Panc1 (cell line): ENCODE results near the gene AAK1. TPM values are rescaled to one million over a fixed set of nuclear protein-coding genes. Genes with fewer than 3 reads are reported as not detected.
"Not testable (repeated sequence)": the region's sequence is repeated elsewhere in the genome, so short reads cannot be mapped to it uniquely, and the experiment has no call there.

ENCODE experiments used
- ATAC-seq: fragments of 200-7000 bp; cut with Tn5 transposase; 2 replicates; pipeline ENCODE4 v1.9.1; 2020; ENCODE audit warnings: mild to moderate bottlenecking, moderate library complexity
- BruUV-seq: library from RNA; stranded (reverse); fragments of 400-500 nt; replicated peaks from 2 replicates; lab custom pipeline; 2021; lab: Mats Ljungman, UMichigan
- CTCF ChIA-PET: fragments of 300-600 bp; sonication (Branson Sonifier 250); formaldehyde crosslinking; loops from one replicate; lab custom pipeline; 2022; ENCODE audit warnings: antibody characterized with exemption; lab: Charles Lee
- POLR2A ChIA-PET: fragments of 300-600 bp; sonication (Branson Sonifier 250); formaldehyde crosslinking; loops from one replicate; lab custom pipeline; 2022; ENCODE audit warnings: antibody characterized with exemption; lab: Charles Lee
- DNase-seq: peaks from one replicate; pipeline ENCODE4 v3.0.0-alpha.2; 2010; ENCODE audit warnings: low read depth, low spot score
- H3K27ac ChIP-seq: 2 replicates; pipeline ENCODE4 v1.5.1; 2011; ENCODE audit warnings: mild to moderate bottlenecking, low read length, inconsistent platforms
- H3K27me3 ChIP-seq: fragments of 200-500 bp; sonication (Bioruptor generic); 2 replicates; pipeline ENCODE4 v1.6.0; 2014; ENCODE audit warnings: low read length, inconsistent platforms; ENCODE audit not compliant: control insufficient read depth, insufficient read depth
- H3K36me3 ChIP-seq: fragments of 200-500 bp; sonication (Bioruptor generic); 2 replicates; pipeline ENCODE4 v1.5.1; 2014; ENCODE audit warnings: inconsistent platforms, mild to moderate bottlenecking, low read length, moderate library complexity; ENCODE audit not compliant: control insufficient read depth, insufficient read depth
- H3K4me1 ChIP-seq: 2 replicates; pipeline ENCODE4 v1.5.1; 2011; ENCODE audit warnings: inconsistent platforms, mild to moderate bottlenecking, low read length, moderate library complexity; ENCODE audit not compliant: control insufficient read depth, insufficient read depth
- H3K4me3 ChIP-seq, 2 experiments: 2 replicates each; pipeline ENCODE4 v1.5.1; 2011 to 2012; ENCODE audit warnings: low read depth in 2 of 2, low read length in 2 of 2, mild to moderate bottlenecking in 2 of 2, inconsistent platforms in 1 of 2, moderate library complexity in 1 of 2
- H3K9me3 ChIP-seq: fragments of 200-500 bp; sonication (Bioruptor generic); 2 replicates; pipeline ENCODE4 v1.5.1; 2014; ENCODE audit warnings: low read depth, mild to moderate bottlenecking, inconsistent platforms, low read length, moderate library complexity; ENCODE audit not compliant: control insufficient read depth, insufficient read depth
- CTCF ChIP-seq: fragments of 450-650 bp; IDR thresholded peaks from 2 replicates; pipeline ENCODE4 v1.5.1; 2017; ENCODE audit warnings: mild to moderate bottlenecking
- POLR2AphosphoS5 ChIP-seq: IDR thresholded peaks from 2 replicates; pipeline ENCODE4 v1.6.1; 2012; ENCODE audit warnings: mild to moderate bottlenecking, low read depth, low read length, moderate library complexity
- REST ChIP-seq, 2 experiments: IDR thresholded peaks; 2 replicates each; pipeline ENCODE4 v1.6.1; 2011 to 2012; ENCODE audit warnings: low read depth in 2 of 2, control low read depth in 1 of 2, low read length in 1 of 2, mild to moderate bottlenecking in 1 of 2, moderate library complexity in 1 of 2; ENCODE audit not compliant: insufficient read depth in 1 of 2
- SIN3A ChIP-seq: IDR thresholded peaks from 2 replicates; pipeline ENCODE4 v1.6.1; 2012; ENCODE audit warnings: low read depth, mild to moderate bottlenecking, low read length, moderate library complexity, borderline replicate concordance; ENCODE audit not compliant: insufficient read depth
- TCF7L2 ChIP-seq: IDR thresholded peaks from 2 replicates; pipeline ENCODE4 v1.6.1; 2011; ENCODE audit warnings: mild to moderate bottlenecking, low read depth, low read length, inconsistent platforms
- in situ Hi-C: cut with HindIII; loops from 2 replicates; pipeline ENCODE4 v1.10.0; 2016; ENCODE audit warnings: low sequenced_read_pairs, low pct_unique_long_range_greater_than_20kb
- intact Hi-C: fragments of 100-400 bp; cut with micrococcal nuclease; formaldehyde crosslinking; loops from one replicate; pipeline ENCODE4 v1.10.0; 2022; ENCODE audit not compliant: unreplicated experiment
- total RNA-seq: library from RNA; stranded (reverse); gene quantifications from one replicate; pipeline ENCODE4 v1.2.1, GENCODE V29; 2021; ENCODE audit not compliant: unreplicated experiment

AAK1 gene
- total RNA-seq, 1 experiment from 2014 or later: 123 TPM

- H3K36me3 ChIP-seq, H3K4me3 ChIP-seq, POLR2A ChIA-PET, H3K27ac ChIP-seq, H3K27me3 ChIP-seq, ATAC-seq, H3K9me3 ChIP-seq, BruUV-seq, DNase-seq, intact Hi-C loops, in situ Hi-C loops: not testable (repeated sequence)
- peaks cover 13% of the 10 kb centered on the region for H3K4me1 ChIP-seq
- CTCF ChIA-PET: interaction anchor here (0.6 kb wide), 1 partner anchor 398 kb away, joined by 3 read pairs; no protein-coding TSS in a partner anchor
Observed at GRCh38 chr2:69439499-69439898, 204.0 kb downstream of the AAK1 start.

DNA sequence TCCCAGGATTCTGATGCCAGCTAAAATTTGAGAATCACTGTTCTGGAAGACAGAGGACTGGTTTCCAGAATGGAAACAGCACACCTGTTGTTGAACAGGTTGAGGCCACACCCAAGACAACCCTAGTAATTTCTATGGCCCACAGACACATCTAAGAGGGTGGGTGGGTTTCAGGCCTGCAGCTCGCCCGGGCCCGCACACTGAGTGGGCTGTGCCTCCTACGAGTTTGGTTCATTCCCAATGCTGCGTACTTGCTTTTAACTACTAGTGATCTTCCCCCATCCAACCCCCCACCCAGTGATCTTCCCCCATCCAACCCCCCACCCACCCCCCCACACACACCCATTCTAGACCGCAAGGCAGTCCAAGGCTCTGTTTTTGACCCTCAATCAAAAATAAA, 205.0 kb downstream of the AAK1 start:
- ATAC-seq (no peak), DNase-seq (no peak)
- Histone ChIP-seq H3K9me3 (no peaks in the 10 kb centered on the region), H3K4me3 (no peak overlapping the region), H3K27me3 (no peaks in the 10 kb centered on the region), H3K36me3 (no peaks in the 10 kb centered on the region; the same call in 1 of the 2 replicates), H3K4me1 (peaks cover 13% of the 10 kb centered on the region), H3K27ac (peak overlapping the region; percentile 0; the same call in 1 of the 2 replicates)
- TF ChIP-seq POLR2AphosphoS5: no peak
- TF ChIP-seq CTCF: no peak
- no peak for TF ChIP-seq SIN3A
- TF ChIP-seq TCF7L2: no peak
- in situ Hi-C loops (no loop called here), intact Hi-C loops (no loop called here)
- POLR2A ChIA-PET: no interaction called here
- BruUV-seq: no TSS peak
- CTCF ChIA-PET: no interaction called here

- H3K36me3 ChIP-seq: no peaks in the 10 kb centered on the region; the same call in 1 of the 2 replicates
- CTCF ChIA-PET: interaction anchor here (0.9 kb wide), 1 partner anchor 109 kb away, joined by 3 read pairs; no protein-coding TSS in a partner anchor
- peaks cover 13% of the 10 kb centered on the region for H3K4me1 ChIP-seq
- H3K4me3 ChIP-seq: peak overlapping the region; percentile 92
- TF ChIP-seq CTCF: no peak
- TF ChIP-seq POLR2AphosphoS5: no peak
- no peak for TF ChIP-seq REST (IDR thresholded peaks at IDR 0.05; ENCODE audit: insufficient read depth in 1 of 2, low read depth in 2 of 2, low read length in 1 of 2)
- TF ChIP-seq TCF7L2: no peak
- TF ChIP-seq SIN3A: no peak
- no TSS peak for BruUV-seq
- in situ Hi-C loops (no loop called here), intact Hi-C loops (no loop called here)
- H3K27ac ChIP-seq: peak overlapping the region; percentile 98
- ATAC-seq (peak; percentile 43), DNase-seq (no peak)
- no peaks in the 10 kb centered on the region for H3K27me3 ChIP-seq
- POLR2A ChIA-PET: interaction anchor here (0.6 kb wide), 1 partner anchor 20 kb away, joined by 4 read pairs; no protein-coding TSS in a partner anchor
- no peaks in the 10 kb centered on the region for H3K9me3 ChIP-seq
Observed at GRCh38 chr2:69437751-69438154, 205.8 kb downstream of the AAK1 start.
